Astrocyte of the cerebellum (primary cell): Measurements from ENCODE around the gene REXO5.

Experiments used
- DNase-seq: peaks from one replicate; pipeline ENCODE4 v3.0.0-alpha.2; 2011; ENCODE audit warnings: low read depth
- H3K4me3 ChIP-seq: 2 replicates; pipeline ENCODE4 v1.5.1; 2011; ENCODE audit warnings: mild to moderate bottlenecking, low read depth, low read length, moderate library complexity
- CTCF ChIP-seq: IDR thresholded peaks from 2 replicates; pipeline ENCODE4 v1.5.1; 2012; ENCODE audit warnings: low read length, low read depth, moderate library complexity, mild to moderate bottlenecking; ENCODE audit errors: missing control alignments
- in situ Hi-C: cut with HindIII; loops from 2 replicates; pipeline ENCODE4 v1.10.0; 2017; ENCODE audit warnings: low sequenced_read_pairs

Gene REXO5

GRCh38 chr16:20846030-20846429 is 39.7 kb downstream of the REXO5 start:
- DNase-seq = no peak
- in situ Hi-C loops = loop anchor here (5.0 to 10.0 kb wide), 2 partner anchors 339 to 456 kb away; no protein-coding TSS in a partner anchor
- no peak for TF ChIP-seq CTCF
- H3K4me3 ChIP-seq = no peak overlapping the region

DNA sequence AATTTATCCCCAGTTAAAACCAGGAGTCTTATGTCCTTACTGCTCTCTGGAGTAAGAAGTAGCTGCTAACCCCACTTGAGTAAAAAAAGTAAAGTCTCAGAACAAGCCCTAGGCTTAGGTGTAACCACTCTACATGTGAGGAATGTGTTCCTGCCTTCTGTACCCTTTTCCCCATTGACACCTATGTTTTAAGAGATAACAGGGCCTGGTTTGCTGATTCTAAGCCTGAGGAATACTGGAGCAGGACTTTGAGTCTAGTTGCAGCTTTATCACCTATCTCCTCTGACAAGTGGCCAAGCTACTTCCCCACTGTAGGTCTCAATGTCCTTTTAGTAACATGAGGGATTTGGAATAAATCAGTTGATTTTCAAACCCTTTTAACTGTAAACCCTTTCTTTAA is 40.2 kb downstream of the REXO5 start:
- no peak for DNase-seq
- in situ Hi-C loops = loop anchor here (5.0 to 10.0 kb wide), 2 partner anchors 338 to 456 kb away; no protein-coding TSS in a partner anchor
- no peak for TF ChIP-seq CTCF
- H3K4me3 ChIP-seq = no peak overlapping the region

DNA sequence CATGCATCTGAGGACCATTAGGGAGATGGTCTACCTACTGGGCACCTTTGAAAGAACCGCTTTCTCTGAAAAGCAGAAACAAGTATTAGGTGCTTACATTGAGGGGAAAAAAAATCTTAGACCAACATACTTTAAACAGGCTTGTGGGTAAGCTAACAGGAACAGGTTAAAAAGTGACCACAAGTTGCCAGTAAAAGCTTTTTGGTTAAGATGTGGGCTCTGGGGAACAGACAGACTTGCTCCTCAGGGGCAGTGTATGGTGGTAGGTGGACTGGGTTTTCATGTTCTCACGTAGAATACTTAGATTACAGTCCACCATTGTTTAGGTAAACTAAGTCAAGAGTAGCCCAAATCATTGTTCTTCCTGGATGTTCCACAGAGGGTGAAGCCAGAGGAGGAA is 41.2 kb downstream of the REXO5 start:
- no peak for TF ChIP-seq CTCF
- in situ Hi-C loops = loop anchor here (5.0 to 10.0 kb wide), 2 partner anchors 337 to 455 kb away; no protein-coding TSS in a partner anchor
- H3K4me3 ChIP-seq = no peak overlapping the region
- no peak for DNase-seq

GRCh38 chr16:20849589-20850390 is 43.5 kb downstream of the REXO5 start:
- DNase-seq = peak; percentile 59
- TF ChIP-seq CTCF = peak; percentile 100
- in situ Hi-C loops = loop anchor here (5.0 to 10.0 kb wide), 3 partner anchors 58 to 453 kb away; no protein-coding TSS in a partner anchor
- no peak overlapping the region for H3K4me3 ChIP-seq

DNA sequence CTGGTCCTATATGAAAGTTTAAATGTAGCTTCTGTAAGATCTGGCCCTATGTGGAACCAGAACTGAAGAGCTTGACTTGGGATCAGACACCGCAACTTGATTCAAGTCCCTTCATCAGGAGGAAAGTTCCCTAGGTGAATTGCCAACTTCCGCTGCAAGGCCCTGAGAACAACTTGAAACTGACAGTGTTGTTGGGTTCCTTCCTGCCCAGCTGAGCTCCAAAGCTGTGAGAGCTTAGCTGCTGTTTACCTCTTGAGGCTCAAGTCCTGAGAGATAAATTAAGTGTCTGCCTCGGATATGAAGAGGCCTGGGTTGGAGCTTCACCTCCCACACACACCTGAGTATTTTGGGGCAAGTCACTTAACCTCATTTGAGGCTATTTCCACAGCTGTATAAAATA is 44.7 kb downstream of the REXO5 start:
- no peak for TF ChIP-seq CTCF
- in situ Hi-C loops = loop anchor here (5.0 kb wide), 1 partner anchor 56 kb away; no protein-coding TSS in a partner anchor
- H3K4me3 ChIP-seq = no peak overlapping the region
- DNase-seq = no peak

DNA sequence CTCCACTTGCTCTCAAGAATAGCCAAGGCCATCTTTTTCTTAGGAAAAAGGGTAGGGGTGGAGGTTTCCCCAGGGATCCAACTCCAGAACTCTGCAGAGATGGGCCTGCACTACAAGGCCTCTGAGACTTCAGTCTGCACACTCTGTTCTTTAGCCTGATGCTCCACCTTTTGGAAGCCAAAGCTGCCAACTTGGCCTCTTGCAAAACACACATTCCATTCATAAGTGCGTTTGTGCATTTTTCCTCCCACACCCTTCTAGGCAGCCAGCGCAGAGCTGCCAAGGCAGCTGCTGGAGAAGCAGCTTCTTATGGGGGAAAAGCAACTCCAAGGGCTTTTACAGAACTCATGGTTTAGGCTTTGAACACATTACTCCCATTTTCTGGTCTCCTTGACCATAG is 45.3 kb downstream of the REXO5 start:
- DNase-seq = peak; percentile 87
- no peak overlapping the region for H3K4me3 ChIP-seq
- in situ Hi-C loops = loop anchor here (5.0 kb wide), 1 partner anchor 56 kb away; no protein-coding TSS in a partner anchor
- no peak for TF ChIP-seq CTCF
